ENCODE results near the gene DBT.
"Not testable (repeated sequence)": the region's sequence is repeated elsewhere in the genome, so short reads cannot be mapped to it uniquely, and the experiment has no call there.

GRCh38 chr1:100264081-100264480, 14.4 kb upstream of the DBT start:
- TF ChIP-seq CTCF (conservative IDR thresholded peaks at IDR 0.05; ENCODE audit: low read length); EZH2phosphoT487 (IDR thresholded peaks at IDR 0.05; ENCODE audit: borderline replicate concordance, low read depth, low read length): not testable (repeated sequence)

All from OCI-LY7 (cell line).